Measurements from ENCODE around the gene REG3A. TPM values are rescaled to one million over a fixed set of nuclear protein-coding genes. Genes with fewer than 3 reads are reported as not detected.
A peak's percentile ranks its signal among the peaks of the same experiment; 100 is the strongest.

The REG3A gene
- total and polyA plus RNA-seq, 4 donors: not detected

DNA sequence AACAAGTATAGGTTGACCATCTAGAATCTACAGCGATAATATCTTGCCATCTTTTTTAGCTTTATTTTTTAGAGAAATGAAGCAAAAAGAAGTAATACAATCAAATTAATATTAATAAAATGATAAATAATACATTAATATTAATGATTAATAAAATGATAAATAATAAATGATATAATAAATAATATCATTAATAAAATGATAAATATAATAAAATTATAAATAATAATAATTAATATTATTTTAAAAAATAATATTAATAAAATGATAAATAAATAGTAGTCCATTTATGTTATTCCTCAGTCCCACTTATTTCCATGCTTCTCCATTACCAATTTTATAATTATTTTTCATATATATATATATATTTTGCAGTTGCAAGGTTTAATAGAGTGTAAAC is 3.2 kb upstream of the REG3A start:
- DNase-seq (ENCODE audit: low read depth in 4 of 6, low spot score in 6 of 6): no peak
- no CpG with 5 or more reads among the region's 1 CpG for WGBS (ENCODE audit: insufficient coverage)
- H3K27me3 ChIP-seq (ENCODE audit: control insufficient read depth, insufficient read depth, low read length): no peaks in the 10 kb centered on the region
- no peak overlapping the region for H3K4me3 ChIP-seq (ENCODE audit: low read depth, low read length)
- no peak overlapping the region for H3K27ac ChIP-seq (ENCODE audit: low read depth, low read length)
- no peaks in the 10 kb centered on the region for H3K36me3 ChIP-seq (ENCODE audit: control insufficient read depth, insufficient read depth, low read length)
- H3K4me1 ChIP-seq (ENCODE audit: control insufficient read depth, insufficient read depth, low read length): no peaks in the 10 kb centered on the region
- H3K9me3 ChIP-seq (ENCODE audit: control insufficient read depth, insufficient read depth, low read length): no peaks in the 10 kb centered on the region

- no peaks in the 10 kb centered on the region for H3K27me3 ChIP-seq (ENCODE audit: control insufficient read depth, insufficient read depth, low read length)
- no peaks in the 10 kb centered on the region for H3K9me3 ChIP-seq (ENCODE audit: control insufficient read depth, insufficient read depth, low read length)
- DNase-seq (ENCODE audit: low read depth in 4 of 6, low spot score in 6 of 6): no peak
- no peaks in the 10 kb centered on the region for H3K36me3 ChIP-seq (ENCODE audit: control insufficient read depth, insufficient read depth, low read length)
- H3K4me3 ChIP-seq (ENCODE audit: low read depth, low read length): no peak overlapping the region
- WGBS (ENCODE audit: insufficient coverage): no CpG with 5 or more reads among the region's 2 CpGs
- H3K4me1 ChIP-seq (ENCODE audit: control insufficient read depth, insufficient read depth, low read length): no peaks in the 10 kb centered on the region
- no peak overlapping the region for H3K27ac ChIP-seq (ENCODE audit: low read depth, low read length)
Measured at GRCh38 chr2:79162132-79162531, 2.6 kb upstream of the REG3A start.

GRCh38 chr2:79159030-79159429 is 523 bp downstream of the REG3A start:
- DNase-seq (ENCODE audit: low read depth in 4 of 6, low spot score in 6 of 6): no peak
- Histone ChIP-seq H3K4me3 (ENCODE audit: low read depth, low read length) (no peak overlapping the region), H3K4me1 (ENCODE audit: control insufficient read depth, insufficient read depth, low read length) (no peaks in the 10 kb centered on the region), H3K36me3 (ENCODE audit: control insufficient read depth, insufficient read depth, low read length) (no peaks in the 10 kb centered on the region), H3K9me3 (ENCODE audit: control insufficient read depth, insufficient read depth, low read length) (no peaks in the 10 kb centered on the region), H3K27ac (ENCODE audit: low read depth, low read length) (no peak overlapping the region), H3K27me3 (ENCODE audit: control insufficient read depth, insufficient read depth, low read length) (no peaks in the 10 kb centered on the region)
- 80% methylated on average over 2 of the region's 2 CpGs for WGBS (ENCODE audit: insufficient coverage)

DNA sequence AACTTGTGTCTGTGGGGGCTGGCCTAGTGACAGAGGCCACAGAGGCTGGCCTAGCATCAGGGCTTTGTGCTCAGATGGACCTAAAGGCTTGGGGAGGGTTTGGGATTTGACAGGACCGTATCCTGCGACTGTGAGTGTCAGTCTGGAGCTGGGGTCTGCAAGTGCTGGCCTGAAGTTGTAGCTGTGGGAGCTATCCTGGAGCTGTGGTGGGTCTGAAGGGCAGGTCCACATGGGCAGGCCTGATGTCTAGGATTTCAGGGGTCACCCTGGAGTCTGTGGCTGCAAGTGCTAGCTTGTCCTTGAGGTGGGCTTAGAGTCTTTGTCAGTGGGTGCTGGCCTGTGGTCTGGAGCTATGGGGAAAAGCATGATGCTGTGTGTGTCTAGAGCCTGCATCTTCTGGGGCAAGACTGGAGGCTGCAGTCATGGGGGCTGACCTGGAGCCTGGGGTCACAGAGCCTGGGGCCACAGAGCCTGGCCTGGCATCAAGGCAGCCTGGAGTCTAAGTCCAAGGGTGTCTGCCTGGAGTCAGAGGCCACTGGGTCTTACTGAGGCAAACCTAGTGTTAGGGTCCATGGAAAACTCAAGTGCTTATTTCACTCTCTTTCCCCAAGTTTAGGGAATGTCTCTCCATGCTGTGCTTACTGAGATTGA is 3.6 kb downstream of the REG3A start:
- Histone ChIP-seq H3K4me3 (ENCODE audit: low read depth, low read length) (no peak overlapping the region), H3K4me1 (ENCODE audit: control insufficient read depth, insufficient read depth, low read length) (no peaks in the 10 kb centered on the region), H3K27me3 (ENCODE audit: control insufficient read depth, insufficient read depth, low read length) (no peaks in the 10 kb centered on the region), H3K27ac (ENCODE audit: low read depth, low read length) (no peak overlapping the region), H3K9me3 (ENCODE audit: control insufficient read depth, insufficient read depth, low read length) (no peaks in the 10 kb centered on the region), H3K36me3 (ENCODE audit: control insufficient read depth, insufficient read depth, low read length) (no peaks in the 10 kb centered on the region)
- DNase-seq (ENCODE audit: low read depth in 4 of 6, low spot score in 6 of 6): no peak
- 100% methylated on average over 2 of the region's 2 CpGs for WGBS (ENCODE audit: insufficient coverage)

- Histone ChIP-seq H3K27ac (ENCODE audit: low read depth, low read length) (no peak overlapping the region), H3K9me3 (ENCODE audit: control insufficient read depth, insufficient read depth, low read length) (no peaks in the 10 kb centered on the region), H3K4me3 (ENCODE audit: low read depth, low read length) (no peak overlapping the region), H3K4me1 (ENCODE audit: control insufficient read depth, insufficient read depth, low read length) (no peaks in the 10 kb centered on the region), H3K36me3 (ENCODE audit: control insufficient read depth, insufficient read depth, low read length) (no peaks in the 10 kb centered on the region), H3K27me3 (ENCODE audit: control insufficient read depth, insufficient read depth, low read length) (no peaks in the 10 kb centered on the region)
- DNase-seq (ENCODE audit: low read depth in 4 of 6, low spot score in 6 of 6): no peak
Measured at GRCh38 chr2:79139423-79139822, 20.1 kb downstream of the REG3A start.

- no peak overlapping the region for H3K27ac ChIP-seq (ENCODE audit: low read depth, low read length)
- H3K27me3 ChIP-seq (ENCODE audit: control insufficient read depth, insufficient read depth, low read length): no peaks in the 10 kb centered on the region
- H3K4me3 ChIP-seq (ENCODE audit: low read depth, low read length): no peak overlapping the region
- no peaks in the 10 kb centered on the region for H3K36me3 ChIP-seq (ENCODE audit: control insufficient read depth, insufficient read depth, low read length)
- 97% methylated on average over 3 of the region's 3 CpGs for WGBS (ENCODE audit: insufficient coverage)
- DNase-seq (ENCODE audit: low read depth in 4 of 6, low spot score in 6 of 6): no peak
- H3K9me3 ChIP-seq (ENCODE audit: control insufficient read depth, insufficient read depth, low read length): no peaks in the 10 kb centered on the region
- no peaks in the 10 kb centered on the region for H3K4me1 ChIP-seq (ENCODE audit: control insufficient read depth, insufficient read depth, low read length)
Measured at GRCh38 chr2:79138385-79138784, 21.2 kb downstream of the REG3A start.

DNA sequence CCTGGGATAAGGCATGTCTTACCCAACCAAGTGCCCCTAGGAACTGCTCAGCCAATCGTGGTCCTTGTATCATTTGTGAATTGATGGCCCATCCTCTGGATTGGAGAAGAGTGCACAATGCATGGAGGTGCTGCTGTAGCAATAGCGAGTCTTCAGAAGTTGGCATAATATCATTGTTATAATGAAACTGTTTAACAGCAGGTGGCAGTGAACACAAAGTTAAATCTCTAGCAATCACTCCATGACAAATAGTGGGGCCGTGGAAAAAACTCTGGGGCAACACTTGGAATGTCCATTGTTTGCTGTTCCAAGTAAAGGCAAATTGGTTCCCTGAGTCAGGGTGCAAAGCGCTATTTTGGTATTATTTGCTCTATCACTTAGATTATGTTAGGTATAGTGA is 27.9 kb downstream of the REG3A start:
- DNase-seq (ENCODE audit: low read depth in 4 of 6, low spot score in 6 of 6): no peak
- no peaks in the 10 kb centered on the region for H3K4me1 ChIP-seq (ENCODE audit: control insufficient read depth, insufficient read depth, low read length)
- H3K9me3 ChIP-seq (ENCODE audit: control insufficient read depth, insufficient read depth, low read length): no peaks in the 10 kb centered on the region
- no peak overlapping the region for H3K4me3 ChIP-seq (ENCODE audit: low read depth, low read length)
- no peaks in the 10 kb centered on the region for H3K27me3 ChIP-seq (ENCODE audit: control insufficient read depth, insufficient read depth, low read length)
- no peaks in the 10 kb centered on the region for H3K36me3 ChIP-seq (ENCODE audit: control insufficient read depth, insufficient read depth, low read length)
- H3K27ac ChIP-seq (ENCODE audit: low read depth, low read length): no peak overlapping the region
- WGBS (ENCODE audit: insufficient coverage): 86% methylated on average over 1 of the region's 4 CpGs

DNA sequence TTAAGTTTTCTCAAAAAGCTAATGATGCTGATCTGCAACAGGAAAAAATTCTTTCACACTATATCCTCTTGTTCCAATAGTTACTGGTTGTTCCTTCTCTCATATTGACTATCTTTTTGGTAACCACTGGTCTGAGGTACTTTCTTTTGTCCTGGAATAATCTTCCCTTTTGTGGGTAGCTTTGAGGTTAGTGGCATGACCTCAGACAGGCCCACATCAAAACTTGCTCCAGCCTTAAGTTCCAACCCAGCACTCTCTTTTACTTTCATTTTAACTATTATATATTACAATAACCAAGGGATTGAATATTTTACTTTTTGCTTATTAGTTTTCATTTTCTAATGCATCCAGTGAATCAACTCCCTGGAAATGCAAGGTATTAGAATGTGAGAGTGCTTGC is 29.7 kb downstream of the REG3A start:
- no peaks in the 10 kb centered on the region for H3K4me1 ChIP-seq (ENCODE audit: control insufficient read depth, insufficient read depth, low read length)
- no peaks in the 10 kb centered on the region for H3K9me3 ChIP-seq (ENCODE audit: control insufficient read depth, insufficient read depth, low read length)
- no peaks in the 10 kb centered on the region for H3K36me3 ChIP-seq (ENCODE audit: control insufficient read depth, insufficient read depth, low read length)
- no peak overlapping the region for H3K27ac ChIP-seq (ENCODE audit: low read depth, low read length)
- H3K27me3 ChIP-seq (ENCODE audit: control insufficient read depth, insufficient read depth, low read length): no peaks in the 10 kb centered on the region
- no peak for DNase-seq (ENCODE audit: low read depth in 4 of 6, low spot score in 6 of 6)
- H3K4me3 ChIP-seq (ENCODE audit: low read depth, low read length): no peak overlapping the region

DNA sequence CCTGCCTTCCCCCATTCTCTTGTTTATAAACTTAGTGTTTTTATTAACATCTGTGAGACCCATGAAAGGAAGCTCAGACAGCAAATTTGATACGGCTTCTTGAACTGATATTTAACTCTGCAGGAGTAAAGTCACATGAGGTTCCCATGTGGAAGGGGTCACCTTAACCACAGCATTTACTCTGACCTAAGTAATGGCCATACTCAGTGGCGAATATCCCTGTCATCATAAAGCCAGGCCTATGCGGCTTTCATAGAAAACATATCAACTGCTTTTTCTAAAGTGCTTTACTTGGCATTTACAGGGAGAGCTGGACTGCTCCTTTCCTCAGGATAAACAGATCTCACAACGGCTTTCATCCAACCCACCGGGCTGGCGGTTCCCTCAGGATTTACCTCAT is 30.3 kb downstream of the REG3A start:
- peak in 2 of 6 donors; percentile 1 to 10 for DNase-seq (ENCODE audit: low read depth in 4 of 6, low spot score in 6 of 6)
- Histone ChIP-seq H3K4me3 (ENCODE audit: low read depth, low read length) (no peak overlapping the region), H3K4me1 (ENCODE audit: control insufficient read depth, insufficient read depth, low read length) (no peaks in the 10 kb centered on the region), H3K27ac (ENCODE audit: low read depth, low read length) (no peak overlapping the region), H3K36me3 (ENCODE audit: control insufficient read depth, insufficient read depth, low read length) (no peaks in the 10 kb centered on the region), H3K9me3 (ENCODE audit: control insufficient read depth, insufficient read depth, low read length) (no peaks in the 10 kb centered on the region), H3K27me3 (ENCODE audit: control insufficient read depth, insufficient read depth, low read length) (no peaks in the 10 kb centered on the region)
- WGBS (ENCODE audit: insufficient coverage): 76% methylated on average over 3 of the region's 6 CpGs

GRCh38 chr2:79128406-79128805 is 31.1 kb downstream of the REG3A start:
- Histone ChIP-seq H3K36me3 (ENCODE audit: control insufficient read depth, insufficient read depth, low read length) (no peaks in the 10 kb centered on the region), H3K9me3 (ENCODE audit: control insufficient read depth, insufficient read depth, low read length) (no peaks in the 10 kb centered on the region), H3K27me3 (ENCODE audit: control insufficient read depth, insufficient read depth, low read length) (no peaks in the 10 kb centered on the region), H3K27ac (ENCODE audit: low read depth, low read length) (no peak overlapping the region), H3K4me1 (ENCODE audit: control insufficient read depth, insufficient read depth, low read length) (no peaks in the 10 kb centered on the region), H3K4me3 (ENCODE audit: low read depth, low read length) (no peak overlapping the region)
- no CpG with 5 or more reads among the region's 3 CpGs for WGBS (ENCODE audit: insufficient coverage)
- peak in 1 of 6 donors; percentile 16 for DNase-seq (ENCODE audit: low read depth in 4 of 6, low spot score in 6 of 6)

All from spinal cord (tissue), 10 donors.